Immature natural killer cell (primary cell): ENCODE results near the gene CD276. TPM values are rescaled to one million over a fixed set of nuclear protein-coding genes. Genes with fewer than 3 reads are reported as not detected.

ENCODE experiments used
- DNase-seq, 3 donors: peaks; one replicate each; pipeline ENCODE4 v3.0.0; 2022; ENCODE audit warnings: mixed read lengths in 1 of 3
- H3K27ac Mint-ChIP-seq, 6 donors: one replicate each; pipeline ENCODE4 v1.8.0; 2020; ENCODE audit warnings: mixed read lengths in 6 of 6, mild to moderate bottlenecking in 5 of 6, inconsistent platforms in 4 of 6, moderate library complexity in 3 of 6
- H3K27me3 Mint-ChIP-seq, 3 donors: one replicate each; pipeline ENCODE4 v1.8.0; 2020 to 2021; ENCODE audit warnings: low read depth in 3 of 3, mild to moderate bottlenecking in 3 of 3, mixed read lengths in 3 of 3, moderate library complexity in 3 of 3, inconsistent platforms in 1 of 3
- H3K36me3 Mint-ChIP-seq, 3 donors: one replicate each; pipeline ENCODE4 v1.8.0; 2020; ENCODE audit warnings: mixed read lengths in 3 of 3, inconsistent platforms in 2 of 3, mild to moderate bottlenecking in 2 of 3
- H3K4me1 Mint-ChIP-seq, 2 donors: one replicate each; pipeline ENCODE4 v1.8.0; 2020; ENCODE audit warnings: inconsistent platforms in 2 of 2, mild to moderate bottlenecking in 2 of 2, mixed read lengths in 2 of 2, moderate library complexity in 1 of 2
- H3K4me3 Mint-ChIP-seq, 5 donors: one replicate each; pipeline ENCODE4 v1.8.0; 2020; ENCODE audit warnings: mild to moderate bottlenecking in 5 of 5, mixed read lengths in 5 of 5, inconsistent platforms in 3 of 5, moderate library complexity in 3 of 5
- H3K9me3 Mint-ChIP-seq, 6 donors: one replicate each; pipeline ENCODE4 v1.8.0; 2020; ENCODE audit warnings: mild to moderate bottlenecking in 6 of 6, mixed read lengths in 6 of 6, inconsistent platforms in 4 of 6, moderate library complexity in 3 of 6
- polyA plus RNA-seq, 3 donors: library from polyadenylated mRNA; unstranded; fragments of 300-500 nt; fragmentation: Illumina TruSeq; gene quantifications; one replicate each; pipeline ENCODE4 v1.2.3, GENCODE V29; 2021

Gene CD276
- polyA plus RNA-seq, 3 donors from 2014 or later = not detected

GRCh38 chr15:73709241-73709640, 25.1 kb downstream of the CD276 start:
- no peak overlapping the region for H3K4me3 Mint-ChIP-seq
- no peaks in the 10 kb centered on the region for H3K9me3 Mint-ChIP-seq
- no peak overlapping the region for H3K27ac Mint-ChIP-seq
- H3K36me3 Mint-ChIP-seq = no peaks in the 10 kb centered on the region
- H3K4me1 Mint-ChIP-seq = no peaks in the 10 kb centered on the region
- DNase-seq = no peak
- peaks cover 0 to 11% (median 4%) of the 10 kb centered on the region in 3 donors for H3K27me3 Mint-ChIP-seq

- H3K4me3 Mint-ChIP-seq = no peak overlapping the region
- DNase-seq = no peak
- H3K36me3 Mint-ChIP-seq = no peaks in the 10 kb centered on the region
- no peaks in the 10 kb centered on the region for H3K4me1 Mint-ChIP-seq
- peaks cover 0 to 11% (median 4%) of the 10 kb centered on the region in 3 donors for H3K27me3 Mint-ChIP-seq
- no peaks in the 10 kb centered on the region for H3K9me3 Mint-ChIP-seq
- H3K27ac Mint-ChIP-seq = no peak overlapping the region
Measured at GRCh38 chr15:73709686-73710085, 25.5 kb downstream of the CD276 start.

- no peaks in the 10 kb centered on the region for H3K36me3 Mint-ChIP-seq
- H3K9me3 Mint-ChIP-seq = no peaks in the 10 kb centered on the region
- no peak overlapping the region for H3K27ac Mint-ChIP-seq
- no peak for DNase-seq
- H3K4me3 Mint-ChIP-seq = no peak overlapping the region
- peaks cover 0 to 11% (median 2%) of the 10 kb centered on the region in 3 donors for H3K27me3 Mint-ChIP-seq
- H3K4me1 Mint-ChIP-seq = no peaks in the 10 kb centered on the region
Measured at GRCh38 chr15:73710321-73710720, 26.1 kb downstream of the CD276 start.

- no peaks in the 10 kb centered on the region for H3K9me3 Mint-ChIP-seq
Measured at GRCh38 chr15:73711526-73711925, 27.3 kb downstream of the CD276 start.

GRCh38 chr15:73712107-73712506, 27.9 kb downstream of the CD276 start:
- H3K9me3 Mint-ChIP-seq = no peaks in the 10 kb centered on the region

More at GRCh38 chr15:73711526-73711925, 27.3 kb downstream of the CD276 start:
- H3K27ac Mint-ChIP-seq = no peak overlapping the region
- H3K36me3 Mint-ChIP-seq = no peaks in the 10 kb centered on the region
- no peak for DNase-seq
- no peaks in the 10 kb centered on the region for H3K4me1 Mint-ChIP-seq
- no peak overlapping the region for H3K4me3 Mint-ChIP-seq
- peaks cover 0 to 11% (median 2%) of the 10 kb centered on the region in 3 donors for H3K27me3 Mint-ChIP-seq

GRCh38 chr15:73714695-73715301, 30.6 kb downstream of the CD276 start:
- Mint-ChIP-seq H3K27ac (no peak overlapping the region), H3K36me3 (no peaks in the 10 kb centered on the region), H3K4me1 (no peaks in the 10 kb centered on the region), H3K9me3 (no peaks in the 10 kb centered on the region), H3K4me3 (no peak overlapping the region), H3K27me3 (peaks cover 0 to 5% (median 0%) of the 10 kb centered on the region in 3 donors)
- no peak for DNase-seq

More at GRCh38 chr15:73712107-73712506, 27.9 kb downstream of the CD276 start:
- no peak overlapping the region for H3K4me3 Mint-ChIP-seq
- H3K27me3 Mint-ChIP-seq = peaks cover 0 to 9% (median 2%) of the 10 kb centered on the region in 3 donors
- DNase-seq = no peak
- no peaks in the 10 kb centered on the region for H3K36me3 Mint-ChIP-seq
- H3K27ac Mint-ChIP-seq = no peak overlapping the region
- H3K4me1 Mint-ChIP-seq = no peaks in the 10 kb centered on the region

GRCh38 chr15:73715417-73715816, 31.2 kb downstream of the CD276 start:
- Mint-ChIP-seq H3K4me1 (no peaks in the 10 kb centered on the region), H3K4me3 (no peak overlapping the region), H3K27ac (no peak overlapping the region), H3K9me3 (no peaks in the 10 kb centered on the region), H3K36me3 (no peaks in the 10 kb centered on the region), H3K27me3 (peaks cover 0 to 8% (median 2%) of the 10 kb centered on the region in 3 donors)
- no peak for DNase-seq

- Mint-ChIP-seq H3K27me3 (peaks cover 0 to 8% (median 2%) of the 10 kb centered on the region in 3 donors), H3K27ac (no peak overlapping the region), H3K9me3 (no peaks in the 10 kb centered on the region), H3K4me3 (no peak overlapping the region), H3K4me1 (no peaks in the 10 kb centered on the region), H3K36me3 (no peaks in the 10 kb centered on the region)
- DNase-seq = no peak
Measured at GRCh38 chr15:73716417-73716816, 32.2 kb downstream of the CD276 start.

GRCh38 chr15:73717206-73717605, 33.0 kb downstream of the CD276 start:
- Mint-ChIP-seq H3K27ac (no peak overlapping the region), H3K4me1 (no peaks in the 10 kb centered on the region), H3K27me3 (peaks cover 0 to 8% (median 2%) of the 10 kb centered on the region in 3 donors), H3K4me3 (no peak overlapping the region), H3K9me3 (no peaks in the 10 kb centered on the region), H3K36me3 (no peaks in the 10 kb centered on the region)
- no peak for DNase-seq

- H3K27me3 Mint-ChIP-seq = peaks cover 2 to 8% (median 2%) of the 10 kb centered on the region in 3 donors
- H3K4me1 Mint-ChIP-seq = no peaks in the 10 kb centered on the region
- no peak overlapping the region for H3K27ac Mint-ChIP-seq
- no peaks in the 10 kb centered on the region for H3K9me3 Mint-ChIP-seq
- no peaks in the 10 kb centered on the region for H3K36me3 Mint-ChIP-seq
- no peak overlapping the region for H3K4me3 Mint-ChIP-seq
- no peak for DNase-seq
Measured at GRCh38 chr15:73717802-73718201, 33.6 kb downstream of the CD276 start.

- DNase-seq = no peak
- no peaks in the 10 kb centered on the region for H3K9me3 Mint-ChIP-seq
- H3K4me1 Mint-ChIP-seq = no peaks in the 10 kb centered on the region
- no peak overlapping the region for H3K4me3 Mint-ChIP-seq
- no peaks in the 10 kb centered on the region for H3K36me3 Mint-ChIP-seq
- no peak overlapping the region for H3K27ac Mint-ChIP-seq
- peaks cover 2 to 7% (median 2%) of the 10 kb centered on the region in 3 donors for H3K27me3 Mint-ChIP-seq
Measured at GRCh38 chr15:73718694-73719093, 34.5 kb downstream of the CD276 start.

GRCh38 chr15:73722425-73722824, 38.2 kb downstream of the CD276 start:
- Mint-ChIP-seq H3K27me3 (peaks cover 3 to 12% (median 5%) of the 10 kb centered on the region in 3 donors), H3K27ac (no peak overlapping the region), H3K4me3 (no peak overlapping the region), H3K4me1 (no peaks in the 10 kb centered on the region), H3K9me3 (no peaks in the 10 kb centered on the region), H3K36me3 (no peaks in the 10 kb centered on the region)
- no peak for DNase-seq

- no peaks in the 10 kb centered on the region for H3K4me1 Mint-ChIP-seq
- peaks cover 3 to 13% (median 5%) of the 10 kb centered on the region in 3 donors for H3K27me3 Mint-ChIP-seq
- no peak overlapping the region for H3K4me3 Mint-ChIP-seq
Measured at GRCh38 chr15:73723191-73723590, 39.0 kb downstream of the CD276 start.

GRCh38 chr15:73724212-73724611, 40.0 kb downstream of the CD276 start:
- peaks cover 3 to 13% (median 5%) of the 10 kb centered on the region in 3 donors for H3K27me3 Mint-ChIP-seq

More at GRCh38 chr15:73723191-73723590, 39.0 kb downstream of the CD276 start:
- H3K36me3 Mint-ChIP-seq = no peaks in the 10 kb centered on the region
- DNase-seq = no peak
- H3K27ac Mint-ChIP-seq = no peak overlapping the region
- no peaks in the 10 kb centered on the region for H3K9me3 Mint-ChIP-seq

More at GRCh38 chr15:73724212-73724611, 40.0 kb downstream of the CD276 start:
- H3K4me3 Mint-ChIP-seq = no peak overlapping the region
- H3K36me3 Mint-ChIP-seq = no peaks in the 10 kb centered on the region
- H3K4me1 Mint-ChIP-seq = no peaks in the 10 kb centered on the region
- no peak overlapping the region for H3K27ac Mint-ChIP-seq
- no peaks in the 10 kb centered on the region for H3K9me3 Mint-ChIP-seq
- no peak for DNase-seq
